ENCODE results near the gene TYSND1.

- TF ChIP-seq CTCF (IDR thresholded peaks at IDR 0.05) (no peak), POLR2A (IDR thresholded peaks at IDR 0.05) (no peak)
These were observed 28.9 kb downstream of the TYSND1 start for GRCh38 chr10:70117646-70118045.

All from esophagus squamous epithelium (tissue), 4 donors.